A673 (cell line): Measurements from ENCODE around the gene MYBL2. TPM values are rescaled to one million over a fixed set of nuclear protein-coding genes. Genes with fewer than 3 reads are reported as not detected.

Source experiments
- BruUV-seq: library from RNA; stranded (reverse); fragments of 400-500 nt; replicated peaks from 2 replicates; lab custom pipeline; 2021; lab: Mats Ljungman, UMichigan
- CTCF ChIA-PET: fragments of 300-600 bp; sonication (Branson Sonifier 250); formaldehyde crosslinking; loops from one replicate; lab custom pipeline; 2022; ENCODE audit warnings: antibody characterized with exemption; lab: Charles Lee
- POLR2A ChIA-PET: fragments of 300-600 bp; sonication (Branson Sonifier 250); formaldehyde crosslinking; loops from one replicate; lab custom pipeline; 2022; ENCODE audit warnings: antibody characterized with exemption; ENCODE audit not compliant: low non-redundant PET; lab: Charles Lee
- DNase-seq: peaks from one replicate; pipeline ENCODE4 v3.0.0-alpha.2; 2015; ENCODE audit warnings: low spot score
- H3K27ac ChIP-seq: fragments of 200-600 bp; sonication (generic); 2 replicates; pipeline ENCODE4 v1.5.1; 2016; ENCODE audit warnings: mixed run types, low read depth, mild to moderate bottlenecking, mixed read lengths, antibody characterized with exemption, low read length; ENCODE audit not compliant: poor library complexity, severe bottlenecking
- H3K27me3 ChIP-seq: fragments of 200-600 bp; sonication (generic); replicated peaks from 2 replicates; pipeline ENCODE4 v1.6.1; 2017; ENCODE audit warnings: mixed run types, low read depth, mild to moderate bottlenecking, mixed read lengths, antibody characterized with exemption, low read length; ENCODE audit not compliant: insufficient read depth, poor library complexity
- H3K36me3 ChIP-seq: fragments of 200-600 bp; sonication (generic); 2 replicates; pipeline ENCODE4 v1.6.1; 2016; ENCODE audit warnings: mixed run types, mild to moderate bottlenecking, mixed read lengths, antibody characterized with exemption, low read length; ENCODE audit not compliant: insufficient read depth, poor library complexity, severe bottlenecking
- H3K4me1 ChIP-seq: fragments of 200-600 bp; sonication (generic); 2 replicates; pipeline ENCODE4 v1.6.1; 2017; ENCODE audit warnings: mixed run types, mild to moderate bottlenecking, mixed read lengths, antibody characterized with exemption, low read length; ENCODE audit not compliant: insufficient read depth, poor library complexity, severe bottlenecking
- H3K4me3 ChIP-seq: fragments of 200-600 bp; sonication (generic); 2 replicates; pipeline ENCODE4 v1.5.1; 2016; ENCODE audit warnings: low read depth, mixed run types, mild to moderate bottlenecking, mixed read lengths, low read length; ENCODE audit not compliant: poor library complexity, severe bottlenecking
- H3K9me3 ChIP-seq: fragments of 200-600 bp; sonication (generic); 2 replicates; pipeline ENCODE4 v1.6.1; 2016; ENCODE audit warnings: mixed run types, low read depth, mild to moderate bottlenecking, mixed read lengths, antibody characterized with exemption, low read length; ENCODE audit not compliant: poor library complexity, severe bottlenecking
- EZH2 ChIP-seq: fragments of 200-600 bp; sonication (generic); IDR thresholded peaks from 2 replicates; pipeline ENCODE4 v1.6.1; 2017; ENCODE audit warnings: borderline replicate concordance, low read depth, mild to moderate bottlenecking, mixed read lengths, antibody characterized with exemption, low read length; ENCODE audit not compliant: poor library complexity, severe bottlenecking
- intact Hi-C: fragments of 100-400 bp; cut with micrococcal nuclease; formaldehyde crosslinking; loops from one replicate; pipeline ENCODE4 v1.10.0; 2022; ENCODE audit not compliant: unreplicated experiment
- total RNA-seq: library from RNA; stranded (reverse); gene quantifications from 2 replicates; pipeline ENCODE4 v1.2.3, GENCODE V29; 2021
- TF ChIP-seq, protein P1 (sequence below): fragments of 300-800, 200-600 bp; sonication (generic); conservative IDR thresholded peaks from 2 replicates; pipeline ENCODE4 v1.5.1; 2017; ENCODE audit warnings: low read depth, mild to moderate bottlenecking, antibody characterized with exemption, low read length, moderate library complexity, mixed read lengths

Gene MYBL2
- total RNA-seq, 1 experiment from 2014 or later: 256 TPM

DNA sequence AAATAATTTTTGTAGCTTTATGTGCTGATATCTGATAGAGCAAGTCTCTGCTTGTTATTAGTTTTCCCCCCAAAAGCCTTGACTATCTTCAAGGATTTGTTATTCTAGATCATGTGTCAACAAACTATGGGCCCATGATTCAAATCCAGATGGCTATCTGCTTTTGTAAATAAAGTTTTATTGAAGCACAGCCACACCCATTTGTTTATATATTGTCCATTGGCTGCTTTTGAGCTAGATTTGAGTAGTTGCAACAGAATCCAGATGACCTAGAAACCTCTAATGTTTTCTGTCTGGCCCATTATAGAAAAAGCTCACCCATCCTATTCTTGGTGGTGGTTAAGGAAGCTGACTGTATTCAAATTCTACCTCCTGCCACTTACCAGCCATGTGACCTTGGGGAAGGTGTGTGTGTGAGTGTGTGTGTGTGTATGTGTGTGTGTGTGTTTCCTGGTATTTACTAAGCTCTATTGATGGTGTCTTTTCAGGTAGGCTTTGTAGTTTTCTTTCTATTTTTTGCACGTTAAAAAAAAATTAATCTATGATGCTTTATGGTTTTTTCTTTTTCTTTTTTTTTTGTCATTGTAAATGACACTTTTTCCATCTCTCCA, 61.2 kb downstream of the MYBL2 start:
- no peak overlapping the region for H3K27ac ChIP-seq
- no TSS peak for BruUV-seq
- POLR2A ChIA-PET: no interaction called here
- CTCF ChIA-PET: no interaction called here
- intact Hi-C loops: no loop called here
- no peaks in the 10 kb centered on the region for H3K27me3 ChIP-seq
- TF ChIP-seq, protein P1, sequence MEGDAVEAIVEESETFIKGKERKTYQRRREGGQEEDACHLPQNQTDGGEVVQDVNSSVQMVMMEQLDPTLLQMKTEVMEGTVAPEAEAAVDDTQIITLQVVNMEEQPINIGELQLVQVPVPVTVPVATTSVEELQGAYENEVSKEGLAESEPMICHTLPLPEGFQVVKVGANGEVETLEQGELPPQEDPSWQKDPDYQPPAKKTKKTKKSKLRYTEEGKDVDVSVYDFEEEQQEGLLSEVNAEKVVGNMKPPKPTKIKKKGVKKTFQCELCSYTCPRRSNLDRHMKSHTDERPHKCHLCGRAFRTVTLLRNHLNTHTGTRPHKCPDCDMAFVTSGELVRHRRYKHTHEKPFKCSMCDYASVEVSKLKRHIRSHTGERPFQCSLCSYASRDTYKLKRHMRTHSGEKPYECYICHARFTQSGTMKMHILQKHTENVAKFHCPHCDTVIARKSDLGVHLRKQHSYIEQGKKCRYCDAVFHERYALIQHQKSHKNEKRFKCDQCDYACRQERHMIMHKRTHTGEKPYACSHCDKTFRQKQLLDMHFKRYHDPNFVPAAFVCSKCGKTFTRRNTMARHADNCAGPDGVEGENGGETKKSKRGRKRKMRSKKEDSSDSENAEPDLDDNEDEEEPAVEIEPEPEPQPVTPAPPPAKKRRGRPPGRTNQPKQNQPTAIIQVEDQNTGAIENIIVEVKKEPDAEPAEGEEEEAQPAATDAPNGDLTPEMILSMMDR: no peak
- no peak for TF ChIP-seq EZH2
- DNase-seq: no peak
- no peaks in the 10 kb centered on the region for H3K4me1 ChIP-seq
- H3K4me3 ChIP-seq: no peak overlapping the region
- H3K36me3 ChIP-seq: no peaks in the 10 kb centered on the region
- no peaks in the 10 kb centered on the region for H3K9me3 ChIP-seq

DNA sequence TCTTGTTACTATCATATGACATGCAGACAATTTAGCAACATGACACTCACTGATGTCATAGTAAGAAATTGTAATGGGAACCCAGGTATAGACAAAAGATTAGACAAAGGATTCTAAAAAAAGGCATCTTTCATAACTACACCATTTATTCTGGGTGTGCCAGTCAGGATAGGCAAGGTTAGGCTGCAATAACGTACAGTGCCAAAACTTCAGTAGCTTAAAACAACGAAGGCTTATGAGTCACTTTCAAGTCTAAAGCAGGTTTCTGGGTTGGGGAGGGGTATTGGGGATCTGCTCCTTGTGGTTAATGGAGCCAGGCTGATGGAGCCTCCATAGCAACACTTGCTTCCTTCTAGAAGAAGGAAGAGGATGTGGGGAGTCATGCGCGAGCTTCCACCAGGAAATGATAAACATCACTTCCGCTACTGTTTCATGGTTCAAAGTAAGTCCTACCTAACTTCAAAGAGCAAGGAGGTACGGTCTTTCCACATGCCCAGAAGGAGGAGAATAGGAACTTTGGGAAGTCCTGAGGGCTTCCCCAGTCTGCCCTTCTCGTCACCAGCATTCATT, 61.9 kb downstream of the MYBL2 start:
- Histone ChIP-seq H3K4me3 (no peak overlapping the region), H3K27me3 (no peaks in the 10 kb centered on the region), H3K36me3 (no peaks in the 10 kb centered on the region), H3K4me1 (no peaks in the 10 kb centered on the region), H3K9me3 (no peaks in the 10 kb centered on the region), H3K27ac (no peak overlapping the region)
- CTCF ChIA-PET: no interaction called here
- no peak for TF ChIP-seq EZH2
- TF ChIP-seq, protein P1: no peak
- no peak for DNase-seq
- POLR2A ChIA-PET: no interaction called here
- intact Hi-C loops: no loop called here
- BruUV-seq: no TSS peak

DNA sequence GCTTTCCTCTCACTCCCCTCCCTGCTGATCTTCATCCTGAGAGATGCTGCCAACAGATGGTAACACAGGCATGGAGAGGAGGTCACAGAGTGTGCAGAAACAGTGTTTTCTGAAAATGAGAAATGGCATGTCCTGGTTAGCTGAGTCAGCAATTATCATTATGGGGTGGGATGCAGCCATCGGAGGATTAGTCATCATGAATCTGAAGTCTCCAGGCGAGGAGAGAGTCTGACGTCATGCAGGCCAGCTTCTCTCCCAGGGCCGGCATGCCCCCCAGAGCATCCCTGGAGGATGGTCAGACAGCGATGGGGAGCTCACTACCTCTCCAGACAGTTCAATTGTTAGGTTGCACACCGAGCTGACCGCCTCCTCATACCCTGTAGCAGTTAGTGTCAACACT, 64.6 kb downstream of the MYBL2 start:
- no peaks in the 10 kb centered on the region for H3K4me1 ChIP-seq
- BruUV-seq: no TSS peak
- DNase-seq: peak; percentile 40
- H3K36me3 ChIP-seq: no peaks in the 10 kb centered on the region
- TF ChIP-seq, protein P1: no peak
- no peak for TF ChIP-seq EZH2
- H3K27me3 ChIP-seq: no peaks in the 10 kb centered on the region
- H3K27ac ChIP-seq: no peak overlapping the region
- CTCF ChIA-PET: no interaction called here
- no peak overlapping the region for H3K4me3 ChIP-seq
- POLR2A ChIA-PET: no interaction called here
- H3K9me3 ChIP-seq: no peaks in the 10 kb centered on the region
- intact Hi-C loops: loop anchor here (10.0 kb wide), 1 partner anchor 57 kb away; no protein-coding TSS in a partner anchor
